Motor neuron (in vitro differentiated cells): ENCODE results near the gene NUMBL. TPM values are rescaled to one million over a fixed set of nuclear protein-coding genes. Genes with fewer than 3 reads are reported as not detected.
"Not testable (repeated sequence)": the region's sequence is repeated elsewhere in the genome, so short reads cannot be mapped to it uniquely, and the experiment has no call there.

ENCODE experiments used
- ATAC-seq, 8 experiments: fragments of 200-7000 bp; cut with Tn5 transposase; replicated peaks in 6 of 8; 2 replicates each; pipeline ENCODE4 v1.8.0; 2021; ENCODE audit warnings: mild to moderate bottlenecking in 8 of 8, moderate library complexity in 8 of 8
- H3K27ac ChIP-seq, 2 donors: fragments of 250-450 bp; sonication (Bioruptor Pico); 2 replicates each; pipeline ENCODE4 v1.9.0; 2021; ENCODE audit warnings: antibody characterized with exemption in 2 of 2, mild to moderate bottlenecking in 2 of 2, moderate library complexity in 1 of 2
- H3K4me1 ChIP-seq, 2 donors: fragments of 250-450 bp; sonication (Bioruptor Pico); replicated peaks in 1 of 2; 2 replicates each; pipeline ENCODE4 v1.6.1; 2021; ENCODE audit warnings: antibody characterized with exemption in 2 of 2, mild to moderate bottlenecking in 2 of 2, moderate library complexity in 1 of 2
- H3K4me3 ChIP-seq, 5 donors: fragments of 250-450 bp; sonication (Bioruptor Pico); 2 replicates each; pipeline ENCODE4 v1.9.0; 2021; ENCODE audit warnings: antibody characterized with exemption in 5 of 5, mild to moderate bottlenecking in 5 of 5, moderate library complexity in 4 of 5
- WGBS, 10 experiments: fragments of 450-650 bp; shearing (Covaris generic); methylation state at CpG; one replicate each; pipeline ENCODE4 v1.0.0; 2022; 5-methylcytosine and 5-hydroxymethylcytosine counted together
- in situ Hi-C, 9 experiments: fragments of 400-800 bp; cut with MboI; loops; one replicate each; pipeline ENCODE4 v1.15.0; 2021; ENCODE audit warnings: low sequenced_read_pairs in 9 of 9, low pct_unique_long_range_greater_than_20kb in 2 of 9; ENCODE audit not compliant: unreplicated experiment in 9 of 9
- total RNA-seq, 8 experiments: library from RNA; unstranded; fragments of 300-600 nt; gene quantifications; 2 replicates each; pipeline versions ENCODE4 v1.2.3 to v1.2.4, GENCODE V29; 2022

The NUMBL gene
- 10 to 100 TPM in 7 of 8 experiments, 1 to 10 TPM in 1; 7.9 to 26.2 (median 18.3) TPM for total RNA-seq

- 9% methylated on average over 4 of the region's 50 CpGs; no CpG with 5 or more reads in 9 of the 10 experiments for WGBS, 10 experiments
- peak within 1 kb of the TSS; percentile 55 to 82 (median 64) for H3K4me3 ChIP-seq
- peak; percentile 8 to 69 (median 60) for ATAC-seq
- H3K27ac ChIP-seq, result peak within 1 kb of the TSS; percentile 80 to 84
- H3K4me1 ChIP-seq, result peaks cover 22 to 23% of the 10 kb centered on the region in 2 donors
- in situ Hi-C loops, result no loop called here
Observed at GRCh38 chr19:40690050-40690692, at the start of gene NUMBL. NUMBL (minus strand) TSS chr19:40690651; CDS start chr19:40690483, 168 bp downstream.

- peak in 2 of 8 experiments; percentile 7 to 10 for ATAC-seq
- H3K27ac ChIP-seq, result no peak overlapping the region
- WGBS, 10 experiments, result 60 to 100% (median 96%) methylated on average over 1 to 8 of the region's 22 CpGs; no CpG with 5 or more reads in 2 of the 10 experiments
- no peaks in the 10 kb centered on the region for H3K4me1 ChIP-seq
- H3K4me3 ChIP-seq, result no peak overlapping the region
- in situ Hi-C loops, result no loop called here
Observed at GRCh38 chr19:40739030-40739839, 48.8 kb upstream of the NUMBL start.

- no peak for ATAC-seq
- H3K4me3 ChIP-seq, result no peak overlapping the region
- in situ Hi-C loops, result no loop called here
- H3K27ac ChIP-seq, result no peak overlapping the region
- 54% methylated on average over 7 of the region's 9 CpGs; no CpG with 5 or more reads in 9 of the 10 experiments for WGBS, 10 experiments
- no peaks in the 10 kb centered on the region for H3K4me1 ChIP-seq
Observed at GRCh38 chr19:40737102-40737644, 46.7 kb upstream of the NUMBL start.

GRCh38 chr19:40736661-40737060, 46.2 kb upstream of the NUMBL start:
- no peak overlapping the region for H3K27ac ChIP-seq
- no peaks in the 10 kb centered on the region for H3K4me1 ChIP-seq
- 60 to 100% (median 93%) methylated on average over 1 to 2 of the region's 9 CpGs; no CpG with 5 or more reads in 7 of the 10 experiments for WGBS, 10 experiments
- in situ Hi-C loops, result no loop called here
- no peak overlapping the region for H3K4me3 ChIP-seq
- ATAC-seq, result no peak

- in situ Hi-C loops, result no loop called here
- WGBS, 10 experiments, result 79 to 100% (median 94%) methylated on average over 1 to 9 of the region's 11 CpGs
- no peaks in the 10 kb centered on the region for H3K4me1 ChIP-seq
- no peak overlapping the region for H3K27ac ChIP-seq
- ATAC-seq, result peak in 2 of 8 experiments; percentile 19 to 42
- no peak overlapping the region for H3K4me3 ChIP-seq
Observed at GRCh38 chr19:40735013-40735771, 44.7 kb upstream of the NUMBL start.

- 80 to 100% (median 92%) methylated on average over 2 to 8 of the region's 13 CpGs; no CpG with 5 or more reads in 6 of the 10 experiments for WGBS, 10 experiments
- no peak for ATAC-seq
Observed at GRCh38 chr19:40733149-40733548, 42.7 kb upstream of the NUMBL start.

GRCh38 chr19:40732304-40732703, 41.9 kb upstream of the NUMBL start:
- in situ Hi-C loops, H3K27ac ChIP-seq, H3K4me1 ChIP-seq, ATAC-seq, H3K4me3 ChIP-seq: not testable (repeated sequence)
- WGBS, 10 experiments, result 96 to 100% (median 100%) methylated on average over 2 to 16 of the region's 16 CpGs; no CpG with 5 or more reads in 1 of the 10 experiments

More at GRCh38 chr19:40733149-40733548, 42.7 kb upstream of the NUMBL start:
- H3K4me1 ChIP-seq, result no peaks in the 10 kb centered on the region
- no peak overlapping the region for H3K27ac ChIP-seq
- no peak overlapping the region for H3K4me3 ChIP-seq
- in situ Hi-C loops, result no loop called here

GRCh38 chr19:40730065-40730464, 39.6 kb upstream of the NUMBL start:
- in situ Hi-C loops, H3K4me1 ChIP-seq, ATAC-seq, H3K27ac ChIP-seq, H3K4me3 ChIP-seq: not testable (repeated sequence)
- 80 to 100% (median 100%) methylated on average over 1 to 5 of the region's 5 CpGs; no CpG with 5 or more reads in 5 of the 10 experiments for WGBS, 10 experiments

- Histone ChIP-seq H3K4me1 (no peaks in the 10 kb centered on the region), H3K27ac (no peak overlapping the region), H3K4me3 (no peak overlapping the region)
- in situ Hi-C loops, result no loop called here
- 66 to 100% (median 100%) methylated on average over 1 to 4 of the region's 4 CpGs; no CpG with 5 or more reads in 1 of the 10 experiments for whole genome bisulfite sequencing, 10 experiments
- peak in 1 of 8 experiments; percentile 25 for ATAC-seq
Observed at GRCh38 chr19:40726279-40726678, 35.8 kb upstream of the NUMBL start.

- H3K4me1 ChIP-seq, result peaks cover 2 to 7% of the 10 kb centered on the region in 2 donors
- 85 to 96% (median 90%) methylated on average over 1 to 3 of the region's 3 CpGs; no CpG with 5 or more reads in 4 of the 10 experiments for whole genome bisulfite sequencing, 10 experiments
- no peak overlapping the region for H3K27ac ChIP-seq
- H3K4me3 ChIP-seq, result no peak overlapping the region
- no peak for ATAC-seq
- in situ Hi-C loops, result no loop called here
Observed at GRCh38 chr19:40724855-40725254, 34.4 kb upstream of the NUMBL start.

- ATAC-seq, result no peak
- Histone ChIP-seq H3K27ac (no peak overlapping the region), H3K4me3 (no peak overlapping the region), H3K4me1 (peaks cover 8 to 12% of the 10 kb centered on the region in 2 donors)
- 82 to 100% (median 100%) methylated on average over 1 to 2 of the region's 4 CpGs; no CpG with 5 or more reads in 3 of the 10 experiments for WGBS, 10 experiments
- in situ Hi-C loops, result no loop called here
Observed at GRCh38 chr19:40724315-40724714, 33.9 kb upstream of the NUMBL start.

GRCh38 chr19:40723661-40724254, 33.3 kb upstream of the NUMBL start:
- no peak overlapping the region for H3K27ac ChIP-seq
- ATAC-seq, result no peak
- H3K4me3 ChIP-seq, result no peak overlapping the region
- in situ Hi-C loops, result no loop called here
- peaks cover 10 to 12% of the 10 kb centered on the region in 2 donors for H3K4me1 ChIP-seq
- 83 to 100% (median 92%) methylated on average over 1 to 5 of the region's 5 CpGs; no CpG with 5 or more reads in 4 of the 10 experiments for WGBS, 10 experiments
